ENCODE measurements around the gene BMP8A.

DNA sequence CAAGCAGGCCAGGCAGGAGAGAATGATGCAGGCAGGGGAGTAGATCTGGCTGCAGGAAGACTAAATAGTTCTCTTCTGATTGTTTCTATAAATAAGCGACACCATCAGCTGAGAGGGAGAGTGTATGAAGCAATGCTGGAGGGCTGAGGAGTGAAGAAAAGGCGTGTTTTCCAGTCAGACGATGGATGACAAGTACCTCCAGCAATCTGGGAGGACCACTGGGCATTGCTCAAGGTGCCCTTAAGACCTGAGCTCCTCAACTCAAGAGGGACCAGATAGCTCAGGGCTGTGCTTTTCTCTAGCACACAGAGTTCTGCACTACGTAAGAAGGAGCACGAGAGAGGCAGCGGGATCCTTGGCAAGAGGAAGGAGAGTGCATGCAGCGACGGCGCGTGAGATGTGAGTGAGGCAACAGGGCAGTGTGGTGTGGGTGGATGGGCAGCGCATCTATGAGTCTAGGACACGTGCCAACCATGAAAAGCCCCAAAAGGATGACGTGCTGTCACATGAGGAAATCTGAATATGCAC, 49.1 kb downstream of the BMP8A start:
- TF ChIP-seq EP300 (IDR thresholded peaks at IDR 0.05), result no peak
- TF ChIP-seq POLR2A (IDR thresholded peaks at IDR 0.05), result no peak

All from gastroesophageal sphincter (tissue), 2 donors.